Posterior cingulate gyrus (tissue), 11 donors: Measurements from ENCODE around the gene CATSPER4.

Experiments used
- DNase-seq, 10 donors: peaks; one replicate each; pipeline versions ENCODE4 v3.0.0 to v3.0.0-alpha.2; 2020 to 2021; ENCODE audit warnings: mixed read lengths in 3 of 10
- intact Hi-C: fragments of 100-400 bp; cut with DNase I; formaldehyde crosslinking; loops from one replicate; pipeline ENCODE4 v1.15.1; 2023

Gene CATSPER4

DNA sequence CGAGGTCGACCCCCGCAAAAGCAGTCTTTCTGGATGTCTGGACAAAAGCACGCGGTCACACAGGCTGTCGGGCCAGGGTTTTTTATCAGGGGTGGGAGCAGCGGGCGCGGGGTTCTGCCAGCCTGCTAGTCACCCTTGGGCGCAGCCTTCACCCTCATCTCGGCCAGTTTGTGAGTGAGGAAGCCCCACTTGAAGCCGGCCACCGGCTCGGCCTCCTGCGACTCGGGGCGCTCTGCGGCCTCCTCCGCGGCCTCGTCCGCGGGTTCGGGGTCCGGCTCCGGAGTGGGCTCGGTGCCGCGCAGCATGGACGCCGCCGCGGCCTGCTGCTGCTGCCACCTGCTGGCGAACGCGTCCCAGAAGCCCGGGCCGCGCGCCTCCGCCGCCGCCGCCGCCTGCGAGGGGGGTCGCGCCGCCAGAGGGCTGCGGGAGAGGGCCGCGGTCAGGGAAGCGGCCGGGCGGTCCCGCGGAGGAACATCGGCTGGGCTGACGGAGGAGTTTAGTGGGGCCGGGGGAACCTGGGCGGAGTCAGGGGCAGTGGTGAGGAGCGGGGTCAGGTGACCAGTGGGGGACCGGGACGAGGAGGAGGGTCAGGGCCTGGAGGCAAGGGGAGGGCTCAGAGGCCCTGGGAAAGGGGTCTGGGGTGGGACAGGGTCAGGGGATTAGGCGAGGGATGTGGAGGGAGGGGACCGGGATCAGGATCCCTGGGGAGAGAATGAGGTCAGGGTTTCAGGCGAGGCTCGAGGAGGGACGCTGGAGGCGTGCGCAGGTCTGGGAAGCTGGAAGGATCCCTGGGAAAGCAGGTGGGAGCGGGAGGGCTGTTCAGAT is 26.2 kb upstream of the CATSPER4 start:
- DNase-seq: peak in 6 of 10 donors; percentile 25 to 90 (median 66)
- intact Hi-C loops: loop anchor here (5.0 kb wide), 1 partner anchor 127 kb away; no protein-coding TSS in a partner anchor

DNA sequence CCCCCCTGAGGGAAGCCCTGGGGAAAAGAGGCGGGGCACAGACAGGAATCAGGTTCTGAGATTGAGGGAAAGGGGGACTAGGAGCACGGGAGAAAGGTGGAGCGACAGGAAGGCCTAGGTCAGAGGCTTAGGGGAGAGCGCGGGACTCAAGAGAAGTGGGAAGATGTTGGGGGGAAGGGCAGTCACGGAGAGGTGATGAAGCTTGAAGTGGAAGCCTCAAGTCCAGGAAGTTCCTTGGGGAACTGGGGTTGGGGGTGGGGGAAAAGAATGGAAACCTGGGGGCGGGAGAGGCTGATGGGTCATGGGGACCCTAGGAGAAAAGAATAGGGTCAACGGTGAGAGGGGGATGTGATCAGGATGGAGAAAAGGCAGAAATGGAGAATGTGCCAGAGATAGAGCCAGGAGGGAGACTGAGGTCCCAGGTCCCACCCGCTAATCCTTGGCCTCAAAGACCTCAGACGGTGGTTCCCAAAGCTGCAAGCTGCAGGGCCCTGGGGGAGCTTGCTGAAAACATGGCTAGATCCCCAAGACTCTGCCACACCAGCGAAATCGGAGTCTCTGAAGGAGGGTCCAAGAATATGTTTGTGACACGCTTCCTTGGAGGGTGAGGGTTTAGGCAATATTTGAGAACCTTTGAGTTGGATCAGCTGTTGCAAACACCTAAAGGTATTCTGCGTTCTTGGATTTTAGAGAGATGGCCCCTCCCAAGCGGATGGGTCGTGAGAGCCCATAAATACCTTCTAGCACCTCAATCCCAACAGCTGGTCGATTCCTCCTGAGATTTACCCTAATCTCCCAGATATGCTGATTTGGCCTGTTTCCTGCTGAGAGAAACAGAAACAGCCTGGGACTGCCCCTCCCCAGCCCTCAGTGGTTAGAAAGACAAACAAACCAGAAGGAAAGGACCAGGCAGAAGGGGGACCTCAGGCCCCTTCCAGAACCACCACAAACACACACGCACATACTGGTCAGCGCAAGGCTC is 25.2 kb upstream of the CATSPER4 start:
- DNase-seq: peak in 2 of 10 donors; percentile 60 to 67
- intact Hi-C loops: loop anchor here (5.0 kb wide), 2 partner anchors 67 to 128 kb away; partner anchors contain the start of gene CEP85

DNA sequence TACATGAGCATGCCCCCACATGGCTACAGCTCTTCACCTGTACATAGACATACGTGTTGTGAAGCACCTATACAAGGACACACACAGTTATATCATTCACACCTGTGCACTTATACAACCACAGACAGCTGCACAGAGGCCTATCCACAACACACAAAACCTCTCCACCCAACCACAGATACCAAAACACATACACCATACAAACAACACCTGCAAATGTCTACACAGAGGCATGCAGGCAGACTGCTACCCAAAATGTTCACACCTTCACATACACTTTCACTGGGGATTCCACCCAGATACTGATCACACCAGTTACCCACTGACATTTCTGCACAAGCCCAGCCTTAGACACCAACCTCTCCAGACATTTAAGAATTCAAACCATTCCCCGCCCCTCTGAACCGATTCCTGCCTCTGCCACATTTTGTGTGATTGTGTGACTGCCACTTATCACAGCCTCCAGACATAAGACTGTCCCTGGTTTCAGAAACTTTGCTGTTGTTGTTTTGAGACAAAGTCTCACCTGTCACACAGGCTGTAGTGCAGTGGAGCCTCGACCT is 23.6 kb upstream of the CATSPER4 start:
- no peak for DNase-seq
- intact Hi-C loops: loop anchor here (5.0 kb wide), 1 partner anchor 66 kb away; the partner anchor contains the start of gene CEP85

DNA sequence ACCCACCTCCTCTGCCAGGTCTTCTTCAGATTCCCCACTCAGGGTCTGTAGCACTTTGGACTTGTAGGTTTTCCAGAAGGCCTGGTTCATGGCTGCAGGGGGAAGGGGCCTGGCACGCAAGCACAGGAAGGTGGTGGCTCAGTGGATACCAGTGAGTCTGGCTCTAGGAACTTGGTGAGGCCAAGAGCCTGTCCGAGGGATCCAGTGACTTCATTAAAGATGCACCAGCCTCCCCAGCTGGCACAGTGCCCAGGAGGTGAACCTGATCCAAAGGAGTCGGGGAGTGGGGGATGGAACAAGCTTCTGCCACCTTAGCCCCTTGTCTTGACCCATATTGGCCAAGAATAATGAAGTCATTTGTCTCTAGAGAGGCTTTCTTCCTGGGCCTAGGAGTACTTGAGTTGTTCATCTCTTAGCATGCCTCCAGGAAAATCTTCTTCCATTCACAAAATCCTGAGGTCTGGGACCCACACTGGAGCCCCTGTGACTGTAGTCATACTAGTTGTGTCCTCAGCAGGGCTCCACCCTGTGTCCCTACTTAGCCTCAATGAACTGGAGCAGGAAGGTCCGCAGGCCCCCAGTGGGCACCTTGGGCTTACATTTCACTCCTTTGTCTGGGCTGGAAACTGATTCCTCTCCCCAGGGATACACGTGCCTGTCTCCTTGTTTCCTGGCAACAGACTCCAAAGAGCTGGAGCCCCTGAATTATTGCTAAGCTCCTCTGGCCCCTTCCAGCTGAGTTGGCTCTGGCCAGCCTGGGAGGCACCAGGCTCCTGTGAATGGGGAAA is 21.8 kb upstream of the CATSPER4 start, which contains the start of gene C1orf232:
TSS of gene C1orf232 (minus strand) at position 554 of the 788 bp plus-strand sequence. CDS start at position 90, 464 bp downstream.
- intact Hi-C loops: loop anchor here (2.0 to 5.0 kb wide), 2 partner anchors 58 to 64 kb away; partner anchors contain the start of genes CEP85 and PDIK1L
- peak in 2 of 10 donors; percentile 73 to 80 for DNase-seq

DNA sequence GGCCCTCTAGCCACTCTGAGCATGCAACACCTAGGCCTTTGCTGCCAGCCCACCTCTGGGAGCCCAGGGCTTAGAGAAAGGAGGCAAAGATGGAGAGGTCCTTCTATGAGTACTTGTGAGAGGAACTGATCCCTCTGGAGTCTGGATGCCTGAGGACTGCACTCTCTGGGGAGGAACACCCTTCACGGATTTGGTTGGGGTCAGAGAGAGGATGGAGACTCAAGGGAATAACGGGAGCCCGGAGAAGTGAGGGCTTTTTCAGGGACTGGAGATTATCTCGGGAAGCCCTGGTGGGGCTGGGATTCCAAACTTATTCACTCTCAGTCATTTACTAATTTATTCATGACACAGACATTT is 21.2 kb upstream of the CATSPER4 start:
- DNase-seq: no peak
- intact Hi-C loops: loop anchor here (2.0 to 5.0 kb wide), 2 partner anchors 58 to 63 kb away; partner anchors contain the start of genes CEP85 and PDIK1L

DNA sequence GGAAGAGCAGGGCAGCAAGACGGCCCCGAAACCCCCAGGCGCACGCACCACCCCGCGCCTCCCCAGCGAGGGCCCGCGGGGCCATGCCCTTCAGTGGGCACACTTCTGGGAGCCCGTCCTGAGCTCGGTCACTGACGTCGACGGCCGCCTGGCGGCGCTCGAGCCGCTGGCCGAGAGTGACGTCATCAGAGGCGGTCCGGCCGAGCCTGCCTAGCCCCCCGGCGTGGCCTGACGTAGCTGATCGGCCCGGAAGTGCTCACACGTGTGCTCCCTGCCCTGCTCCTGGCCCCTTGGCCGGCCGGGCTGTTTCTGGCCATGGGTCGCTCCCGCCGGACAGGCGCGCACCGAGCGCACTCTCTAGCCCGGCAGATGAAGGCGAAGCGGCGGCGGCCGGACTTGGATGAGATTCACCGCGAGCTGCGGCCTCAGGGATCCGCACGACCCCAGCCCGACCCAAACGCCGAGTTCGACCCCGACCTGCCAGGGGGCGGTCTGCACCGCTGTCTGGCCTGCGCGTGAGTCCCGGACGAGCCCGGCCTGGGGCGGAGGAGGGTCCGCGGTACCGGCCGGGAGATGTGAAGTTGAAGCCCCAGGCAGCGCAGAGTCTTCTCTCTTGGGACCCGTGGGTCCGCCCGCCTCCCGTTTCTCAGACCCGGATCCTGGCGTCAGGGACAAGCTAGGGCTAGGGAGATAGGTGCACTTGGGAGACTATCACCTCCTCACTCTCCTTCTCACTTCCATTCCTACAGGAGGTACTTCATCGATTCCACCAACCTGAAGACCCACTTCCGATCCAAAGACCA is 20.5 kb upstream of the CATSPER4 start, which contains the start of gene ZNF593:
TSS of gene ZNF593 (plus strand) at position 240 of the 803 bp plus-strand sequence. CDS start at position 316, 76 bp downstream.
- DNase-seq: peak; percentile 85 to 99 (median 92)
- intact Hi-C loops: loop anchor here (2.0 to 5.0 kb wide), 2 partner anchors 59 to 62 kb away; partner anchors contain the start of genes CEP85 and PDIK1L

DNA sequence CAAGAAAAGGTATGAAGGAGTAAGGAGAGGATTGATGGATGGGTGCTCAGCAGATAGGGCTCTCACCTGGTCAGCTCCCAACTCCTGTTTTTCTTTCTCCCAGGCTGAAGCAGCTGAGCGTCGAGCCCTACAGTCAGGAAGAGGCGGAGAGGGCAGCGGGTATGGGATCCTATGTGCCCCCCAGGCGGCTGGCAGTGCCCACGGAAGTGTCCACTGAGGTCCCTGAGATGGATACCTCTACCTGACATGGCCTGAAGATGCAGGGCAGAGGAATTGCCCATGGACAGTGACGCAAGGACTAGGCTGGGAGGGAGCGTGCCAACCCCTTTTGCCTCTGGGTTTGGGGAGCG is 20.0 kb upstream of the CATSPER4 start:
- DNase-seq: no peak
- intact Hi-C loops: no loop called here

DNA sequence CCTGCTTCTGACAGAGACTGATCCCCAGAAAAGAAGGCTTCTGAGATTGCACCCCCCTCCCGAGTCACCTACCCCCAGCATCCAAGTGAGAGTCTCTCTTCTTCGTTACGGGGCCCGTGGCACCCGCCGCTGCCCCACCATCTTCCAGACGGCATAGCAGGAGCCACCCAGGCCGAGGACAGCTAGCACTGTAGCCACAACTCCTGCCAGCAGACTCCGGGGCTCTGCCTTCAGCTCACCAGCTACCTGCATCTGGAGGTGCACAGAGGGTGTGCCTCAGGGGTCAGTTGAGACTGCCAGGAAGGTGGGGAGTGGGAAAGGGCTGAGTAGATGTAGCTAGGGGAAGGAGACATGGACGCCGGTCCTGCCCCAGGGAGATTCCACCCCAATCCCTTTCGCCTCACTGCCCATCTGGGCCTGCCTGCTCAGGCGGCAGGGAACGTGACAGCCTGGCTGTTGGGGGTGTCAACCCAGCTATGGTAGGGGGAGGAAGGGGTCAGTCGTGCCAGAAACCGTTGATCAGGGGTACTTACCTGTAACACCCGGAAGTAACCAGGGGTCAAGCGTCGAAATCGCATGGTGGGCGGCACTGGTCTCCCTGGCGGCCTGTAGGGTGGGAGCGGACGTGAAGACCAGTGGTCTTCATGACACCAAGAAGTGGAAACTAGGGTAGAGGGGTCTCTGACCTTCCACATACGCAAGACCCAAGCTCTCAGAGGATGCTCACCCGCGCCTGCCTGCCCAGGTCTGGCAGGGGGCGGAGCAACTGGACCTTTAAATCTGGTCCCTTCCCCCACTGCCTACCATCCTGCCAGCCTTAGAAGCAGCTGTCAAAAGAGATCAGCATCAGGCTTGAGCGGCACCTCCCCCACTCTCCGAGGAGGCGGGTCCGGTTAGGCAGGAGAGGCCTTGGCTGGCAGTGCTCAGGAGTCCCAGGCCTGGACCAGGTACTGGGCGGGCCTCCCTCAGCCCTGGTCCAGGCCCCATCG is 19.0 kb upstream of the CATSPER4 start, which contains the start of gene ZNF593OS:
TSS of gene ZNF593OS (minus strand) at position 749 of the 989 bp plus-strand sequence. CDS start at position 578, 171 bp downstream.
- DNase-seq: peak in 1 of 10 donors; percentile 73
- intact Hi-C loops: no loop called here

DNA sequence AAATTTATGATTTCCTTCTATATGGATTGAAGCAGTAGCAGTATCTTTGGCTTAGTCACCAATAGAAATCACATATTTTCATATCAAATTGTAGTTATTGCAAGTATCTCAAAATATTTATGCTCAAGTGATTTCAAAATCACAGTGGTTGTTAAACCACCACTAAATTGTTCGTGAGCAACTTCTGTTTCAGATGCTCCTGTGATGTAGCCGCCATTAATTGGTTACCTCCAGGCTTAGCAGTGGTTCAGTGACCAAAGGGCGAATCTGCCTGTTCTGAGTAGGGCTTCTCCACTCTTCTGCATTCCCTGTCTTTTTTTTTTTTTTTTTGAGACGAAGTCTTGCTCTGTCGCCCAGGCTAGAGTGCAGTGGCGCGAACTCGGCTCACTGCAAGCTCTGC is 15.1 kb upstream of the CATSPER4 start:
- intact Hi-C loops: no loop called here
- DNase-seq: peak in 1 of 10 donors; percentile 0

DNA sequence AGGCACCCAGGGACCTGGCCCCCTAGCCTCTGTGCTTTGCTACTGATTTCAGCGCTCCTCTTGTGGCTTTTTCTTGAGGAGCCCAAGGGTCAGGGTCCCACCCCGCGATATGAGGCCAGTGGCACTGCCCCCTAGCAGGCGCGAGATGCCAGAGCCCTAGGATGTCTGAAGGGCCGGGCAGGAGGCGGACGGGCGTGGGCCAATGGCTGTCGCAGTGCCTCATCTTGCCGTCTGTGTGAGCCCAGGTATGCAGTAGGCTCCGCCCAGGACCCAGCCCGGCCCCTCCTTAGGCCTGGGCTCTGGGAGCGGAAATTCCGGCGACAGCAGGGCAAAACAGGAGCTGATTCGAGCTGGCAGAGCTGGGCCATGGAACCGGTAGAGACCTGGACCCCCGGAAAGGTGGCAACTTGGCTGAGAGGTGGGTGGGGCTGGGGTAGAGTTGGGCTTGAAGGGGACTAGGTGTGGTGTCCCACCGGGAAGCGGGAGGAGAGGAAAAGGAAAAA is 13.2 kb upstream of the CATSPER4 start, which contains the start of gene CNKSR1:
TSS of gene CNKSR1 (plus strand) at position 310 of the 503 bp plus-strand sequence. CDS start at position 367, 57 bp downstream.
- peak in 2 of 10 donors; percentile 45 to 55 for DNase-seq
- intact Hi-C loops: no loop called here

DNA sequence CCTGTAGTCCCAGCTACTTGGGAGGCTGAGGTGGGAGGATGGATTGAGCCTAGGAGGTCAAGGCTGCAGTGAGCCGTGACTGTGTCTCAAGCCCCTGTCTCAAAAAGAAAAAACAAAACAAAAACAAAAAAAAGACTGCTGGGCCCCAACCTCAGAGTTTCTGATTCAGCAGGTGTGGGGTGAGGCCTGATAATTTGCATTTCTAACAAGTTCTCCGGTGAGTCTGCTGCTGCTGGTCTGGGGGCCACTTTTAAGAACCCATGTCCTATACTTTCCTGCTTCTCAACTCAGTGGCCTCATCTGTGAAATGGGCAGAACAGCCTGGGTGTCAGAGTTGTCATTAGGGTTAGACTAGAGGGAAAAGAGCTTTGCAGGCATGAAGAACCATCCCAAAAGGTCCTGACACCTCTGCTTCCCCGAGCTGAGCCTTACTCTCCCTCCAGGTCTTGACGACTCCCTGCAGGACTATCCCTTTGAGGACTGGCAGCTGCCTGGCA is 10.3 kb upstream of the CATSPER4 start:
- intact Hi-C loops: no loop called here
- DNase-seq: peak in 1 of 10 donors; percentile 0

DNA sequence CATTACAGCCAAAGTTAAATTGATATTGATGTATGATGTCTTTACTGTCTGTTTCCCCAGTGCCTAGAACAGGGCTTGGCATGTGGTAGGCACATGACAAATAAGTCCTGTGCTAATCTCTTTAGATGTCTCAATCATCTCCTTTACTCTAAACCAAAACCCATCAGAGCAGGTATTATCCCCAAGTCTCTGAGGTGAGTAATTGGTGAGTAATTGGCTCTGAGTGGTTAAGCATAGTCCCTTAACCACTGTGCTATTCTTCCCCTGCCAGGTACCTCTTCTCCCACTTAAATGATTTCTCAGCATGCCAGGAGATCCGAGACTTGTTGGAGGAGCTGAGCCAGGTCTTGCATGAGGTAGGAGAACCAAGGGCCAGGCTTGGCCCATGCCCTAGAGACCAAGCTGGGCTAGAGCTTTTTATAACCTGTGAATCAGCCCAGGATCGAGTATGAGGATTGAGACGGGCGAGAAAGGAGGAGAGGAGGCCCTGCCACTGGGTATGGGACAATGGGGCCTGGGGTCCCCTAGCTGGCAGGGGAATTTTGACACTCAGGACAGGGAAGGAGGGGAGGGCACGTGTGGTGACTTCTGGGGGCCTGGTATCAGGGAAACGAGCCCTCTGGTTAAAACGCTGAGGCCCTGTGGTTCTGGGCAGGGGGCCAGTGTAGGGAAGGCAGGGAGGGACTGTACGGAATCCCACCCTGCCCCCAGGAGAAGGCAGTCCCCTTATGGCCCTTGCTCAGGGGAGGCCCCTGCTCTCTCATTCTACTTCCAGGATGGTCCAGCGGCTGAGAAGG is 8.6 kb upstream of the CATSPER4 start:
- DNase-seq: no peak
- intact Hi-C loops: no loop called here

DNA sequence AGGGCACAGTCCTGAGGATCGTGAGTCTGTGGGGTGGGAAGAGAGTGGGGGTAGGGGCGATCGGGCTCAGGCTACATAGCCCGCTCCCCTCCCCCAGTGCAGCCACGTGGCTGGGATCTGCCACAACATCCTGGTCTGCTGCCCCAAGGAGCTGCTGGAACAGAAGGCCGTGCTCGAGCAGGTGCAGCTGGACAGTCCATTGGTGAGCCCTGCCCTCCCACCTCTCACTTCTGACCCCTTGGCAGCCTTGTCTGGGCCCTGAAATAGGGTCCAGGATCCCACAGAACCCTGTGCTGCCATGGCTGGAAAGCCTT is 8.1 kb upstream of the CATSPER4 start:
- intact Hi-C loops: no loop called here
- DNase-seq: no peak

DNA sequence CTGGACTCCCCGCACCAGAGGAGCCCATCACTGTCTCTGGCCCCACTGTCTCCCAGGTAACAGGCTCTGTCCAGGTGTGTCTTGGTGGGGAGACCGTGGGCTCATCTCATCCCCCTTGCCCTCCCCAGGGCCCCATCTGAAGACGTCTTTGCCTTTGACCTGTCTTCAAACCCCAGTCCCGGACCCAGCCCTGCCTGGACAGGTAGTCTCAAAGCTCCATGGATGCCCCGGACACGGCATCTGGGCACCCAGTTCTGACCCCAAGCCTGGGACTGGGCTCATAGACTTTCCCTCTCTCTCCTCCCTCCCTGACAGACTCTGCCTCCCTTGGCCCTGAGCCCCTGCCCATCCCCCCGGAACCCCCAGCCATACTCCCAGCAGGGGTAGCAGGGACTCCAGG is 6.3 kb upstream of the CATSPER4 start:
- intact Hi-C loops: no loop called here
- DNase-seq: peak in 1 of 10 donors; percentile 70

DNA sequence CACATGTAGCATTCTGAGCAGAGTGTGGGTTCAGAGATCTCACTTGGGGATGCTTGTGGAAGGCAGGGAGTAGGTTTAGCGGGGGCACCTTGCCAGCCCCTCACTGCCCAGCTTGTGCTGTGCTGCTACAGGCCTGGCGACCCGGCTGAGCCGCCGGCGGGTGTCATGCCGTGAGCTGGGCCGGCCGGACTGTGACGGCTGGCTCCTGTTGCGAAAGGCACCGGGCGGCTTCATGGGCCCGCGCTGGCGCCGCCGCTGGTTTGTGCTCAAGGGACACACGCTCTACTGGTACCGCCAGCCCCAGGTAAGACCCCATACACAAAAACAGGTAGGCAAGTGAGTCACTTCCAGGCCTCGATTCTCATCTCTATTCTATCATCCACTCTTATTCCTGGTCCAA is 5.5 kb upstream of the CATSPER4 start:
- intact Hi-C loops: no loop called here

DNA sequence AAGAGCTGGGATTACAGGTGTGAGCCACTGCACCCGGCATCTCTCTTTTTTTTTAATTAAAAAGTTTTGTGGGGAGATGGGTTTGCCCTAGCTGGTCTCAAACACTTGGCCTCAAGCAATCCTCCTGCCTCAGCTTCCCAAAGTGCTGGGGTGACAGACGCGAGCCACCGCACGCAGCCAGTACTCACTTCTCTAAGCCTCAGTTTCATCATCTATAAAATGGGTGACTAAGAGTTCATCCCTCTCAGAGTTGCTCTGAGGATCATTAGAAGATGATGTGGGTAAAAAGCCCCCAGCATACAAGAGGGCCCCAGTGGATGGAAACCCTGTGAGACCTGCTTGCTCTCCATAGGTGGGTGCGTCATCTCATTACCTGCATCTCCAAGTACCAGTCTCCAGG is 2.5 kb upstream of the CATSPER4 start:
- no peak for DNase-seq
- intact Hi-C loops: no loop called here

More for the DNA sequence above, 5.5 kb upstream of the CATSPER4 start:
- peak in 2 of 10 donors; percentile 23 to 62 for DNase-seq
